HG03521 (cell line): ENCODE results near the gene SCFD2.
A peak's percentile ranks its signal among the peaks of the same experiment; 100 is the strongest.
"Not testable (repeated sequence)": the region's sequence is repeated elsewhere in the genome, so short reads cannot be mapped to it uniquely, and the experiment has no call there.

Experiments used
- ATAC-seq: cut with Tn5 transposase; IDR thresholded peaks from one replicate; pipeline ENCODE4 v1.9.1; 2021; ENCODE audit warnings: mild to moderate bottlenecking, moderate library complexity; ENCODE audit not compliant: unreplicated experiment

SCFD2 gene

GRCh38 chr4:53365486-53366300 is at the start of gene SCFD2:
SCFD2 (minus strand) TSS chr4:53366061.
- peak; percentile 95 for ATAC-seq

GRCh38 chr4:53409479-53409878 is 43.6 kb upstream of the SCFD2 start:
- ATAC-seq, result not testable (repeated sequence)

- no peak for ATAC-seq
These were observed 14.4 kb upstream of the SCFD2 start for GRCh38 chr4:53380221-53380620.

GRCh38 chr4:53378171-53378482 is 12.3 kb upstream of the SCFD2 start:
- ATAC-seq, result no peak

GRCh38 chr4:53377319-53378170 is 11.7 kb upstream of the SCFD2 start, which contains the start of gene FIP1L1:
FIP1L1 (plus strand) TSS chr4:53377641; CDS start chr4:53377839, 198 bp downstream.
- peak; percentile 85 for ATAC-seq

GRCh38 chr4:53376900-53377299 is 11.0 kb upstream of the SCFD2 start:
- ATAC-seq, result no peak

- ATAC-seq, result no peak
These were observed 9.0 kb upstream of the SCFD2 start for GRCh38 chr4:53374777-53375258.

GRCh38 chr4:53371843-53372521 is 6.1 kb upstream of the SCFD2 start:
- no peak for ATAC-seq

GRCh38 chr4:53371049-53371448 is 5.2 kb upstream of the SCFD2 start:
- ATAC-seq, result no peak

- ATAC-seq, result no peak
These were observed 1.9 kb upstream of the SCFD2 start for GRCh38 chr4:53367721-53368120.

- ATAC-seq, result no peak
These were observed 448 bp upstream of the SCFD2 start for GRCh38 chr4:53366301-53366716.

- ATAC-seq, result no peak
These were observed 758 bp downstream of the SCFD2 start for GRCh38 chr4:53365121-53365485.

GRCh38 chr4:53364624-53365023 is 1.2 kb downstream of the SCFD2 start:
- ATAC-seq, result no peak

- ATAC-seq, result no peak
These were observed 3.8 kb downstream of the SCFD2 start for GRCh38 chr4:53362093-53362492.

GRCh38 chr4:53361451-53361850 is 4.4 kb downstream of the SCFD2 start:
- ATAC-seq, result no peak

- ATAC-seq, result no peak
These were observed 9.8 kb downstream of the SCFD2 start for GRCh38 chr4:53355930-53356521.

- no peak for ATAC-seq
These were observed 11.7 kb downstream of the SCFD2 start for GRCh38 chr4:53354012-53354722.

GRCh38 chr4:53349091-53349491 is 16.8 kb downstream of the SCFD2 start:
- no peak for ATAC-seq

GRCh38 chr4:53348046-53348445 is 17.8 kb downstream of the SCFD2 start:
- ATAC-seq, result no peak
